Left cardiac atrium (tissue), 4 donors: Measurements from ENCODE around the gene GCG. TPM values are rescaled to one million over a fixed set of nuclear protein-coding genes. Genes with fewer than 3 reads are reported as not detected.

Experiments used
- ATAC-seq, 2 donors: fragments of 200-7000 bp; cut with Tn5 transposase; one replicate each; pipeline ENCODE4 v1.9.1; 2020; ENCODE audit warnings: mild to moderate bottlenecking in 2 of 2, moderate library complexity in 2 of 2
- DNase-seq: peaks from one replicate; pipeline ENCODE4 v3.0.0-alpha.2; 2020
- intact Hi-C, 2 donors: fragments of 100-400 bp; cut with DNase I; formaldehyde crosslinking; loops; one replicate each; pipeline versions ENCODE4 v1.14.1 to v1.15.1; 2022 to 2023
- total RNA-seq, 2 donors: library from RNA; stranded (reverse); fragmentation: NEBNext Ultra II Directional; extraction: Animal tissue kit (Norgen Biotek cat#: 25700); gene quantifications; one replicate each; pipeline ENCODE4 v1.2.1, GENCODE V29; 2021
- donor health status: DM: no; HTN: yes; CAD: no.
- donor health status: DM: no; HTN: yes; CAD: no; lungs with severe emphysema.
- donor health status: DM: yes; HTN: yes; CAD: no.
- donor health status: Dilated cardiomyopathy.

The GCG gene
- total RNA-seq, 2 donors from 2014 or later = not detected

DNA sequence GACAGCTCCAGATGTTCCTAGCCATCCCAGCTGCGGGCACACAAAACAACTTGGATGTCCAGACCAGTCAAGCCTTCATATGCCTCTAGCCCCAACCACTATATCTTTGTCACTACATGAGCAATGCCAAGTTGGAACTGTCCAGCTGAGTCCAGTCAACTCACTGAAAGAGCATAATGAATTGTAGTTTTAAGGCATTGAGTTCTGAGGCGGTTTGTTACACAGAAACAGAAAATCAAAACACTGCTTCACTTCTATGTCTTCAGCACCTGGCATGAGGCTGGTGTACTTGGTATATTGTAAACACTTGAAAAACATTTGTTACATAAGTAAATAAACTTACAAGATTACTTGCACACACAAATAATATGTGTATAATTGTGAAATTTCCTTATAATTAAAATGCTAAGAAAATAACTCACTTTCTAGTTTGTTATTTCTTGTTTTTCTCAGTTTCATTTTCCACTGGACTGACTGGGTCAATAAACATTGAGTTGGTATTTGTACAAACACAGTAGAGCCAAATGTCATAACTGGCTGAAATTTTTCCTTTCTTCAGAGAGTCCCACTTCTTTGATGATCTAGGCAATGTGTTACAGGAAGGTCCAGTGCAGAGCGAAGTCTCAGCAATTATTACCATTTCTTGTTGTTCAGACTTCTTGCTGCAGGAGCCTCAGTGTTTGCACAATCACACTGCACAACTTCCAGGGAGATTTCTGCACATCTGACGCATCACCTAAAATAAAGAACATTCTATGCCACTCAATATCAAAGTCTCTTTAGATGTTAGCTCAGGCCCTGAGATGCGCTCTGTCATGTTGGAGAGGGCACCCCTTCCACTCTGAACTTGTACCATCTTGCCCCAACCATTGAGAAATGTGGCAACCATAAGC, 39.8 kb downstream of the GCG start:
- ATAC-seq (no peak), DNase-seq (no peak)
- intact Hi-C loops = no loop called here

GRCh38 chr2:162107361-162107901, 44.6 kb downstream of the GCG start:
- DNase-seq (no peak), ATAC-seq (no peak)
- intact Hi-C loops = no loop called here

- no peak for DNase-seq
- intact Hi-C loops = no loop called here
- ATAC-seq = peak in 1 of 2 donors; percentile 37
Observed at GRCh38 chr2:162106746-162107145, 45.3 kb downstream of the GCG start.

DNA sequence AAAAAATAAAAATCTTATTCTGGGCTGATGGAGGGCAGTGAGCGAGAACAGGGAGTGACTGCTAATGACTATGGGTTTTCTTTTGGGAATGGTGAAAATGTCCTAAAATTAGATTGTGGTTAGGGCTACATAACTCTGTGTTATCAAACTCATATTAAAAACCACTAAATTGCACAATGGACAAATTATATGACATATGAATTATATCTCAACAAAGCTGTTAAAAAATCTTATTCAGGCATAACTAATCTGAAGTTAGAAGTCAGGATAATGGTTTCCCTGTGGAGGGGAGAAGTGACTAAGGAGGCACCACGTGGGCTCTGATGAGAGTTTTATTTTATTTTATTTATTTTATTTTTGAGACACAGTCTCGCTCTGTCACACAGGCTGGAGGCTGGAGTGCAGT, 45.9 kb downstream of the GCG start:
- DNase-seq (no peak), ATAC-seq (peak; percentile 55 to 57)
- intact Hi-C loops = no loop called here

DNA sequence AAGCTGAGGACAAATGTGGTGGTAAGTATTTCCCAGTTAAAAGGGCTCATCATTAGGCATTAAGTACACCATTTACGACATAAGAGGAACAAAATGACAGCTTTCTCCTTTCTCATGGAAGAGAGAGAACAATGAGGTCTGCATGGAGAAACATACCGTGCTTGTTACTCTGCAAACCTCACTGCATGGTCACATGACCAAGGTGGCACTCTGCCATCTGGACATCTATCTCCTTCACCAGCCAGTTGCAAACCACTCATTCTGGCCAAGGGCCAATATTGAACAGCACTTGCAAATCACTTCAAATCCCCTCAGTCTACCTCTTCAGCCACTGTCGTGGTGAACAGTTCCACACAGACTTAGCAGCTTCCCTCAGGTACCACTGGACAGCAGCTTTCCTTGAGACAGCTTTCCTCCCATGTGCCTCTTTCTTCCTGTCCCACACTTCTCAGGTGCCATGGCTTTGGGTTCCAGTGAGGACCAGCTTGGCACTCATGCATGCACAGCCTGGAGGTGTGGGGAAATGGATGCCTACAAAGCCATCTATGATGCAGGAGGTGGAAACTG, 48.5 kb downstream of the GCG start:
- DNase-seq (no peak), ATAC-seq (no peak)
- intact Hi-C loops = no loop called here

- no peak for ATAC-seq
- intact Hi-C loops = no loop called here
- no peak for DNase-seq
Observed at GRCh38 chr2:162100579-162100978, 51.5 kb downstream of the GCG start.

DNA sequence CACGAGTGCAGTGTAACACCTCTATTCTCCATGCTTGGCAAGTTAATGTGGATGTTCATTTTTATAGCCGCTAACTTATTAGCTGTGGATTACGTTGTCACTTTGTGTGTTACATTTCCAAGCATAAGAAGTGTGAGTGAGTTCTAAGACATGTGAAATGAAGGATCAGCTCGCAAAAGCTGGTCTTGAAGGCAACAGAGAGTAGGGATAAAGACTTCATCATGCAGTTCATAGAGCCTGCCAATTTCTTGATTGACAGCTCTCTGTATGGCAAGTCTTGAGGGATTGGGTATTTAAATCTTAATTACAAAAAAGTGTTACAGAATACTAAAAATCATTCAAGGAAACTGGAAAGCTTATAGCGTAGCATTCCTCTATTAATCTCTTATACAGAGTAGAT, 52.2 kb downstream of the GCG start:
- no peak for ATAC-seq
- no peak for DNase-seq
- intact Hi-C loops = no loop called here

Other genes starting within 250 kb of the GCG start
- gene DPP4, start 78.0 kb downstream of the GCG start, total RNA-seq = 1 to 10 TPM; 1.7 to 2.0 TPM
- 1 to 10 TPM; 1.4 to 3.4 TPM for gene FAP, start 91.2 kb upstream of the GCG start, total RNA-seq
- 10 to 100 TPM in 1 of 2 donors, 1 to 10 TPM in 1; 8.5 to 11.4 TPM for gene IFIH1, start 166.4 kb upstream of the GCG start, total RNA-seq
- gene GCA, start 191.9 kb upstream of the GCG start, total RNA-seq = 10 to 100 TPM; 17.5 to 18.4 TPM